Measurements from ENCODE around the gene KANSL1.

GRCh38 chr17:46009681-46010596 is 183.3 kb downstream of the KANSL1 start:
- TF ChIP-seq, protein P1, sequence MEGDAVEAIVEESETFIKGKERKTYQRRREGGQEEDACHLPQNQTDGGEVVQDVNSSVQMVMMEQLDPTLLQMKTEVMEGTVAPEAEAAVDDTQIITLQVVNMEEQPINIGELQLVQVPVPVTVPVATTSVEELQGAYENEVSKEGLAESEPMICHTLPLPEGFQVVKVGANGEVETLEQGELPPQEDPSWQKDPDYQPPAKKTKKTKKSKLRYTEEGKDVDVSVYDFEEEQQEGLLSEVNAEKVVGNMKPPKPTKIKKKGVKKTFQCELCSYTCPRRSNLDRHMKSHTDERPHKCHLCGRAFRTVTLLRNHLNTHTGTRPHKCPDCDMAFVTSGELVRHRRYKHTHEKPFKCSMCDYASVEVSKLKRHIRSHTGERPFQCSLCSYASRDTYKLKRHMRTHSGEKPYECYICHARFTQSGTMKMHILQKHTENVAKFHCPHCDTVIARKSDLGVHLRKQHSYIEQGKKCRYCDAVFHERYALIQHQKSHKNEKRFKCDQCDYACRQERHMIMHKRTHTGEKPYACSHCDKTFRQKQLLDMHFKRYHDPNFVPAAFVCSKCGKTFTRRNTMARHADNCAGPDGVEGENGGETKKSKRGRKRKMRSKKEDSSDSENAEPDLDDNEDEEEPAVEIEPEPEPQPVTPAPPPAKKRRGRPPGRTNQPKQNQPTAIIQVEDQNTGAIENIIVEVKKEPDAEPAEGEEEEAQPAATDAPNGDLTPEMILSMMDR (IDR thresholded peaks at IDR 0.05): no peak
- TF ChIP-seq POLR2A (IDR thresholded peaks at IDR 0.05): no peak
